OCI-LY3 (cell line): ENCODE measurements around the gene PIK3CB.

Experiments
- H2AFZ ChIP-seq: fragments of 200-600, 300-600 bp; shearing (Covaris generic); 2 replicates; pipeline ENCODE4 v1.6.0; 2014; ENCODE audit warnings: antibody characterized with exemption, low read depth, low read length
- H3K27ac ChIP-seq: fragments of 200-600, 300-600 bp; sonication (generic); 2 replicates; pipeline ENCODE4 v1.5.1; 2014; ENCODE audit warnings: mild to moderate bottlenecking, low read length, moderate library complexity, mixed read lengths
- H3K27me3 ChIP-seq: fragments of 200-600, 300-600 bp; sonication (generic); 2 replicates; pipeline ENCODE4 v1.6.1; 2014; ENCODE audit warnings: low read depth, low read length, mixed read lengths
- H3K36me3 ChIP-seq: fragments of 200-600, 300-600 bp; sonication (generic); replicated peaks from 2 replicates; pipeline ENCODE3; 2014; ENCODE audit warnings: low read depth, low read length, mixed read lengths
- H3K4me1 ChIP-seq: fragments of 300-600, 200-600 bp; sonication (generic); 2 replicates; pipeline ENCODE4 v1.6.1; 2014; ENCODE audit warnings: low read length, mixed read lengths
- H3K4me2 ChIP-seq: fragments of 200-600, 300-600 bp; sonication (generic); 2 replicates; pipeline ENCODE4 v1.6.1; 2014; ENCODE audit warnings: low read length, mixed read lengths
- H3K4me3 ChIP-seq: fragments of 300-600, 200-600 bp; sonication (generic); 2 replicates; pipeline ENCODE4 v1.5.1; 2014; ENCODE audit warnings: antibody characterized with exemption, mild to moderate bottlenecking, low read length, moderate library complexity
- H3K79me2 ChIP-seq: fragments of 300-600, 200-600 bp; shearing (Covaris generic); 2 replicates; pipeline ENCODE4 v1.6.1; 2014; ENCODE audit warnings: mild to moderate bottlenecking, low read length, mixed read lengths
- H3K9ac ChIP-seq: fragments of 300-600, 200-600 bp; shearing (Covaris generic); 2 replicates; pipeline ENCODE4 v1.6.0; 2014; ENCODE audit warnings: mild to moderate bottlenecking, low read length, moderate library complexity
- H3K9me3 ChIP-seq: fragments of 200-600, 300-600 bp; shearing (Covaris generic); 2 replicates; pipeline ENCODE4 v1.6.1; 2014; ENCODE audit warnings: low read length, mixed read lengths; ENCODE audit not compliant: insufficient read depth
- H4K20me1 ChIP-seq: fragments of 200-600, 300-600 bp; sonication (generic); 2 replicates; pipeline ENCODE4 v1.6.1; 2016; ENCODE audit warnings: low read length, mixed read lengths; ENCODE audit not compliant: insufficient read depth
- EZH2phosphoT487 ChIP-seq: fragments of 200-600 bp; shearing (Covaris generic); IDR thresholded peaks from 2 replicates; pipeline ENCODE4 v1.6.1; 2018; ENCODE audit warnings: antibody characterized with exemption, mixed run types, low read depth
- TF ChIP-seq, protein P1 (sequence below): fragments of 200-600, 300-600 bp; sonication (generic); IDR thresholded peaks from 2 replicates; pipeline ENCODE4 v1.5.1; 2014; ENCODE audit warnings: antibody characterized with exemption, low read length, low read depth

PIK3CB gene

DNA sequence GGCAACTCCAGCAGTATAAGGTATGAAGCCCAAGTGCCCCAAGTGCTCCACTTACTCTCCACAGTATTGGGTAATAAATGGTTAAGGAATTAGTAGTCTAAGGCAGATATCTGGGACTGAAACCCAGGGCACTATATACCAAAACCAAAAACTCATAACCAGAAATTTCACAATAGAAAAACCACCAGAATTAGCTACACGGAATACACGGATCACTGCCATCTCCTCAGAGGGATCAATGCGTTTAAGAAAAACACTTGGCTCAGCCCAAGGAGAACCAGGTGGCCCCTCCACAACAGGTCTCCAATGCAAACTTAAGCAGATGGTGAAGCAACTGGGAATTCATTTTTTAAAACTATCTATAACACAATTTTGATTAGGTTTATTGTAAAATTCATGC is 142.6 kb downstream of the PIK3CB start:
- no peaks in the 10 kb centered on the region for H3K79me2 ChIP-seq
- TF ChIP-seq EZH2phosphoT487: no peak
- TF ChIP-seq, protein P1, sequence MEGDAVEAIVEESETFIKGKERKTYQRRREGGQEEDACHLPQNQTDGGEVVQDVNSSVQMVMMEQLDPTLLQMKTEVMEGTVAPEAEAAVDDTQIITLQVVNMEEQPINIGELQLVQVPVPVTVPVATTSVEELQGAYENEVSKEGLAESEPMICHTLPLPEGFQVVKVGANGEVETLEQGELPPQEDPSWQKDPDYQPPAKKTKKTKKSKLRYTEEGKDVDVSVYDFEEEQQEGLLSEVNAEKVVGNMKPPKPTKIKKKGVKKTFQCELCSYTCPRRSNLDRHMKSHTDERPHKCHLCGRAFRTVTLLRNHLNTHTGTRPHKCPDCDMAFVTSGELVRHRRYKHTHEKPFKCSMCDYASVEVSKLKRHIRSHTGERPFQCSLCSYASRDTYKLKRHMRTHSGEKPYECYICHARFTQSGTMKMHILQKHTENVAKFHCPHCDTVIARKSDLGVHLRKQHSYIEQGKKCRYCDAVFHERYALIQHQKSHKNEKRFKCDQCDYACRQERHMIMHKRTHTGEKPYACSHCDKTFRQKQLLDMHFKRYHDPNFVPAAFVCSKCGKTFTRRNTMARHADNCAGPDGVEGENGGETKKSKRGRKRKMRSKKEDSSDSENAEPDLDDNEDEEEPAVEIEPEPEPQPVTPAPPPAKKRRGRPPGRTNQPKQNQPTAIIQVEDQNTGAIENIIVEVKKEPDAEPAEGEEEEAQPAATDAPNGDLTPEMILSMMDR: no peak
- H3K27ac ChIP-seq: peak overlapping the region; percentile 47; the same call in 1 of the 2 replicates
- H3K27me3 ChIP-seq: no peaks in the 10 kb centered on the region
- no peaks in the 10 kb centered on the region for H4K20me1 ChIP-seq
- peaks cover 5% of the 10 kb centered on the region for H3K36me3 ChIP-seq
- no peaks in the 10 kb centered on the region for H3K9me3 ChIP-seq
- H3K4me3 ChIP-seq: 0 out of 2 replicates have a peak overlapping the region, but pooled peaks have one; percentile 8
- H3K9ac ChIP-seq: no peak overlapping the region
- H3K4me1 ChIP-seq: peaks cover 51% of the 10 kb centered on the region
- no peak overlapping the region for H2AFZ ChIP-seq
- peak overlapping the region; percentile 42 for H3K4me2 ChIP-seq

DNA sequence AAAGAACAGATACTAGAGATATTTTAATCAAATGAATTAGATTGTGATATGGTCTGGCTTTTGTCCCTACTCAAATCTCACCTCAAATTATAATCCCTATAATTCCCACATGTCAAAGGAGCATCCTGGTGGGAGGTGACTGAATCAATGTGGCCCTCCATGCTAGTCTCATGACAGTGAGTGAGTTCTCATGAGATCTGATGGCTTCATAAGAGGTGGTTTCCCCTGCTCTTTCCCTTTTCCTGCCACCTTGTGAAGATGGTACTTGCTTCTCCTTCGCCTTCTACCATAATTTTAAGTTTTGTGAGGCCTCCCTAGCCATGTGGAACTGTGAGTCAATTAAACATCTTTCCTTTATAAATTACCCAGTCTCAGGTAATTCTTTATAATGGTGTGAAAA is 143.4 kb downstream of the PIK3CB start:
- H3K36me3 ChIP-seq: peaks cover 5% of the 10 kb centered on the region
- H3K9ac ChIP-seq: no peak overlapping the region
- peak overlapping the region; percentile 47 for H3K27ac ChIP-seq
- H3K9me3 ChIP-seq: no peaks in the 10 kb centered on the region
- no peak overlapping the region for H3K4me3 ChIP-seq
- H3K27me3 ChIP-seq: no peaks in the 10 kb centered on the region
- TF ChIP-seq EZH2phosphoT487: no peak
- TF ChIP-seq, protein P1: no peak
- no peaks in the 10 kb centered on the region for H3K79me2 ChIP-seq
- H3K4me2 ChIP-seq: peak overlapping the region; percentile 42
- H4K20me1 ChIP-seq: no peaks in the 10 kb centered on the region
- peaks cover 59% of the 10 kb centered on the region for H3K4me1 ChIP-seq
- H2AFZ ChIP-seq: no peak overlapping the region

DNA sequence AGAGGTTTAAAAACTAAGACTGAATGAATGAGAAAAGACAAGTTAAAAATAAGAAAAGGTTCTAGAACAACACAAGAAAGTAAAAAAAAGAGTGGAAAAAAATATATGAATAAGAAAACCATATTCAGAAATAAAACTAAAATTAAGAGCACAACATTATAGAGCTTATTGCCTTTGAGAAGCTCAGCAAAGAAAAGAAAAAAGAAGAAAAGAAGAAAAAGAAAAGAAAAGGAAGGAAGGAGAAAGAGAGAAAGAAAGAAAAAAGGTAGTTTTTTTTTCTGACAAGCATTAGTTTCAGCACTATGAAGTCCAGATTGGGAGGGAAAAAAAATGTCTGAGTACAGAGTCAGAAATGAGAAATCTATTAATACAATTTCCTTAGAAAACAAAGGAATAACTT is 144.7 kb downstream of the PIK3CB start:
- no peak overlapping the region for H2AFZ ChIP-seq
- peaks cover 64% of the 10 kb centered on the region for H3K4me1 ChIP-seq
- H3K4me3 ChIP-seq: no peak overlapping the region
- no peaks in the 10 kb centered on the region for H3K9me3 ChIP-seq
- no peak overlapping the region for H3K9ac ChIP-seq
- no peaks in the 10 kb centered on the region for H3K79me2 ChIP-seq
- H3K27me3 ChIP-seq: no peaks in the 10 kb centered on the region
- H4K20me1 ChIP-seq: no peaks in the 10 kb centered on the region
- H3K27ac ChIP-seq: no peak overlapping the region
- no peak overlapping the region for H3K4me2 ChIP-seq
- TF ChIP-seq, protein P1: no peak
- no peak for TF ChIP-seq EZH2phosphoT487
- H3K36me3 ChIP-seq: peaks cover 5% of the 10 kb centered on the region

DNA sequence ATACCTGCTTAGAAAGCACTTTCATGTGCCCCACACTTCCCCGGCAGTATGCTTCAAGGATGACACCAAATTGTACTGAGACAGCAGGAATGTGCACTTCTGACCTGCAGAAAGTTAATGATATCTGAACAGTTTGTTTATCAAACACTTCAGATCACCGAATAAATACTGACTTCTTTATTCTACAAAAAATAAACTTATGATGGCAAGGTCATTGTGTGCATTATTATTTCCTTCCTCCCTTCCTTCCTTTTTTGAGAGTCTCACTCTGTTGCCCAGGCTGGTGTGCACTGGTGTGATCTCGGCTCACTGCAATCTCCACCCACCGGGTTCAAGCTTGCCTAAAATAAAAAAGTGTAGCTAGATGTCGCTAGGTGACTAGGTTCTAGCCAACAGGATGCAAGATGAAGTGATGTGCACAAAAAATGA is 145.8 kb downstream of the PIK3CB start:
- no peak overlapping the region for H2AFZ ChIP-seq
- no peaks in the 10 kb centered on the region for H3K79me2 ChIP-seq
- no peak overlapping the region for H3K4me3 ChIP-seq
- H3K4me2 ChIP-seq: peak overlapping the region; percentile 33
- TF ChIP-seq, protein P1: peak; percentile 48
- TF ChIP-seq EZH2phosphoT487: no peak
- H3K27ac ChIP-seq: no peak overlapping the region
- H3K27me3 ChIP-seq: no peaks in the 10 kb centered on the region
- no peak overlapping the region for H3K9ac ChIP-seq
- peaks cover 5% of the 10 kb centered on the region for H3K36me3 ChIP-seq
- H3K9me3 ChIP-seq: no peaks in the 10 kb centered on the region
- no peaks in the 10 kb centered on the region for H4K20me1 ChIP-seq
- peaks cover 64% of the 10 kb centered on the region for H3K4me1 ChIP-seq
